ENCODE data around the gene DSCAM.

The DSCAM gene

DNA sequence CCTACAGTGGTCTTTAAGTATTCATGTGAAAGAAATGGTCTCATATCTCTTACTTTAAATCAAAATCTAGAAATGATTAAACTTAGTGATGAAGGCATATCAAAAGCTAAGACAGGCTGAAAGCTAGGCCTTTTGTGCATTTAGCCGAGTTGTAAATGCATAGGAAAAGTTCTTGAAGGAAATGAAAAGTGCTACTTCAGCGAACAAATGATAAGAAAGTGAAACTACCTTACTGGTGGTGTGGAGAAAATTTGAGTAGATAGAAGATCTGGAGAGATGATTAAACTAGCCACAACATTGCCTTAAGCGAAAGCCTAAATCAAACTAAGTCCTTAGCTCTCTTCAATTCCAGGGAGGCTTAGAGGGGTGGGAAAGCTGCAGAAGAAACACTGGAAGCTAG is 147.6 kb downstream of the DSCAM start:
- TF ChIP-seq, protein P1, sequence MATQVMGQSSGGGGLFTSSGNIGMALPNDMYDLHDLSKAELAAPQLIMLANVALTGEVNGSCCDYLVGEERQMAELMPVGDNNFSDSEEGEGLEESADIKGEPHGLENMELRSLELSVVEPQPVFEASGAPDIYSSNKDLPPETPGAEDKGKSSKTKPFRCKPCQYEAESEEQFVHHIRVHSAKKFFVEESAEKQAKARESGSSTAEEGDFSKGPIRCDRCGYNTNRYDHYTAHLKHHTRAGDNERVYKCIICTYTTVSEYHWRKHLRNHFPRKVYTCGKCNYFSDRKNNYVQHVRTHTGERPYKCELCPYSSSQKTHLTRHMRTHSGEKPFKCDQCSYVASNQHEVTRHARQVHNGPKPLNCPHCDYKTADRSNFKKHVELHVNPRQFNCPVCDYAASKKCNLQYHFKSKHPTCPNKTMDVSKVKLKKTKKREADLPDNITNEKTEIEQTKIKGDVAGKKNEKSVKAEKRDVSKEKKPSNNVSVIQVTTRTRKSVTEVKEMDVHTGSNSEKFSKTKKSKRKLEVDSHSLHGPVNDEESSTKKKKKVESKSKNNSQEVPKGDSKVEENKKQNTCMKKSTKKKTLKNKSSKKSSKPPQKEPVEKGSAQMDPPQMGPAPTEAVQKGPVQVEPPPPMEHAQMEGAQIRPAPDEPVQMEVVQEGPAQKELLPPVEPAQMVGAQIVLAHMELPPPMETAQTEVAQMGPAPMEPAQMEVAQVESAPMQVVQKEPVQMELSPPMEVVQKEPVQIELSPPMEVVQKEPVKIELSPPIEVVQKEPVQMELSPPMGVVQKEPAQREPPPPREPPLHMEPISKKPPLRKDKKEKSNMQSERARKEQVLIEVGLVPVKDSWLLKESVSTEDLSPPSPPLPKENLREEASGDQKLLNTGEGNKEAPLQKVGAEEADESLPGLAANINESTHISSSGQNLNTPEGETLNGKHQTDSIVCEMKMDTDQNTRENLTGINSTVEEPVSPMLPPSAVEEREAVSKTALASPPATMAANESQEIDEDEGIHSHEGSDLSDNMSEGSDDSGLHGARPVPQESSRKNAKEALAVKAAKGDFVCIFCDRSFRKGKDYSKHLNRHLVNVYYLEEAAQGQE (IDR thresholded peaks at IDR 0.05; ENCODE audit: insufficient read depth in 1 of 2, low read depth in 2 of 2, low read length in 2 of 2): no peak
- no peak for TF ChIP-seq FOXP2 (optimal IDR thresholded peaks at IDR 0.05; ENCODE audit: borderline replicate concordance, extremely low read depth, extremely low read length, insufficient read depth)
- no peak for TF ChIP-seq TAF1 (IDR thresholded peaks at IDR 0.05; ENCODE audit: borderline replicate concordance, insufficient read depth, low read length)
- no peak for TF ChIP-seq POLR2AphosphoS5 (IDR thresholded peaks at IDR 0.05; ENCODE audit: low read depth, low read length)
- TF ChIP-seq SIN3A (IDR thresholded peaks at IDR 0.05; ENCODE audit: borderline replicate concordance, insufficient read depth, low read length): no peak

DNA sequence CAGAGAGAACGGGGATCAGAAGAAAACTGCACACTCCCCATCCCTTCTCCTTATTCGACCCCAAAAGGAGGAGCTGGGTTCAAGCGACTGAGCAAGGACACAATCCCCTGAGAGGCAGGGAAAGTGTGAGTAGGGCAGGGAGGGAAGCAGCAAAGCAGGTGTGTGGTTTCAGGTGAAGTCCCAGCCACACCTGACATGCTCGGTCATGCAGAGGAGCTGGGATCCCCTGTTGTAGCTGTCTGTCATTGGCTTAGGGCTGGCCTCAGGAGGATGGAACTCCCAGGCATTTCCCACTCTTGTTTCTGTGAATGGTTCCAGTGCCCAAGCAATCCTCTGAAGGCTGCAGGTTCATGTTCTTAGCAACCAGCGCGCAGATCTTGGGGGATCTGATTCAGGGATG is 150.7 kb downstream of the DSCAM start:
- TF ChIP-seq POLR2AphosphoS5 (IDR thresholded peaks at IDR 0.05; ENCODE audit: low read depth, low read length): no peak
- no peak for TF ChIP-seq TAF1 (IDR thresholded peaks at IDR 0.05; ENCODE audit: borderline replicate concordance, insufficient read depth, low read length)
- no peak for TF ChIP-seq FOXP2 (optimal IDR thresholded peaks at IDR 0.05; ENCODE audit: borderline replicate concordance, extremely low read depth, extremely low read length, insufficient read depth)
- TF ChIP-seq, protein P1 (IDR thresholded peaks at IDR 0.05; ENCODE audit: insufficient read depth in 1 of 2, low read depth in 2 of 2, low read length in 2 of 2): no peak
- TF ChIP-seq SIN3A (IDR thresholded peaks at IDR 0.05; ENCODE audit: borderline replicate concordance, insufficient read depth, low read length): no peak

DNA sequence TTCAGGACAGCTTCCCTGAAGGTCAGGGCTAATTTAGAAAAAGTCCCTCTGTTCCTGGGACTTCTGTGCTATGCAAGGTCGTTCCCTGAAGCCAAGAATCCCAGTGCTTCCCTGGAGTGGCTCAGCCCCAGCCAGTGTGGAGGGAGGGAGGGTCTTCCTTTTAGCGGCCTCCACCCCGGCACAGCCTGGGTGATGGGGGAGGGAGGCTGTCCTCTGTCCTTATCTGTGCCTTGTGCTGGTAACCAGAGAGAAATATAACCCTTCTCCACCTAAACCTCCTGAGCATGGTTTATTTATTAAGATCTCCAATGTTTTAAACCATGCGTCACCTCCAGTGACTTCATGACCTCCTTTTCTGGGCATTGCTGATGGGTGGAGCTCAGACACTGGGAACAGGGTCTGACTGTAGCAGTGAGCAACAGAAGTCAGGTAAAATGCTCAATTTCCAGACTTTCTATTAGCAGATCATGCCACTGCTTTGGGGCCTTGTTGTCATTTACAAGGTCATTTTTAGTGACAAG is 157.1 kb downstream of the DSCAM start:
- TF ChIP-seq FOXP2 (optimal IDR thresholded peaks at IDR 0.05; ENCODE audit: borderline replicate concordance, extremely low read depth, extremely low read length, insufficient read depth) (no peak), POLR2AphosphoS5 (IDR thresholded peaks at IDR 0.05; ENCODE audit: low read depth, low read length) (no peak), TAF1 (IDR thresholded peaks at IDR 0.05; ENCODE audit: borderline replicate concordance, insufficient read depth, low read length) (no peak), SIN3A (IDR thresholded peaks at IDR 0.05; ENCODE audit: borderline replicate concordance, insufficient read depth, low read length) (no peak)
- TF ChIP-seq, protein P1 (IDR thresholded peaks at IDR 0.05; ENCODE audit: insufficient read depth in 1 of 2, low read depth in 2 of 2, low read length in 2 of 2): no peak

DNA sequence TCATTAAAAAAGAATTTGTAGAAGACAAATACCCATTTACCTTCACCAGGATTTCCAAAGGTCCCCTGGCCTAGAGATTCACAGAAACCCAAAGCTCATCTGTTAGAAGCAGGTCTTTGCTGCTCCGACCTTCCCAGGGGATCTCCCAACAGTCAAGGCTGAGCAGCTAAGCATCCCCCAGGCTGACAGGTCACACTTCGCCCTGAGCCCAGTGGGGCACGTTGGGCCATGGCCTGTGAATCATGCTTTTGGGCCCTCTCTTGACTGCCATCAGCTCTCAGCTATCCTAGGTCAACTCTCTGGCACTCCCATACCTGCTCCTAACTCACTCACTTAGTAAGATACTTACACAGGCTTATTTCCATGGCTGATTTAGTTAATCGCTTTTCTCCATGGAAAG is 157.7 kb downstream of the DSCAM start:
- TF ChIP-seq SIN3A (IDR thresholded peaks at IDR 0.05; ENCODE audit: borderline replicate concordance, insufficient read depth, low read length) (no peak), POLR2AphosphoS5 (IDR thresholded peaks at IDR 0.05; ENCODE audit: low read depth, low read length) (no peak), TAF1 (IDR thresholded peaks at IDR 0.05; ENCODE audit: borderline replicate concordance, insufficient read depth, low read length) (no peak)

DNA sequence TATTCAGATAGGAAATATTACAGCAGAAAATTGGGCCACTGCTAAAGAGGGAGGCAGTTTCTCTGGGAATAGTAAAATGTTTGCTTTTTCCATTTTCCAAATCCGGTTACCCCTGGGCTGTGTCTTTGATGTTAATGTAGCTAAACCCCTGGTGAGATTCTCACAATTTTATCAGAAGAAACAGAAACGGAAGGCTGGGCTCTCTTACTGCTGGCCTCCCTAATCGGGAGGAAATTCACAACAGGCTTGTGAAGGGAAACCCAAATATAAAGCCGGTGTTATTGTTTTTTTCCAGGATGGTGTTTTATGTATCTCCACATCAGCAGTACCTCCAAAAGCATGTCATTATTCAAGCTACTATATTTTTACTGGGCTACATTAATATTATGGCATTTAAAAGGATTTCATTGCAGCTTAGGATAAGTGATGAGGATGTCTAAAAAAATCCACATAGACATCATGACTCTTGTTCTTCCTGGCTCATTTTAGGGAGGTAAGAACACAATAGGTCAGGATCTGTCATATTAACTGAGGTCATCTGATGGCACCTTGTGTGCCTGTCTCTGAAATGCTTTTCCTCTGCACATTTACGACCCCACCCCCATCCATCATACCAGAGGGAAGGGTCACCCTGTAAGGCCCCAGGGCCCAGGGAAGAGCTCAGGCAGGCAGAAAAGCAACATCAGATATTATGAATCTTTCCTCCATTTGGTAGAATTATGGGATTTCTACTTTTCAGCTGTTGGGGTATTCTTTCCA is 158.7 kb downstream of the DSCAM start:
- no peak for TF ChIP-seq SIN3A (IDR thresholded peaks at IDR 0.05; ENCODE audit: borderline replicate concordance, insufficient read depth, low read length)
- no peak for TF ChIP-seq POLR2AphosphoS5 (IDR thresholded peaks at IDR 0.05; ENCODE audit: low read depth, low read length)
- TF ChIP-seq TAF1 (IDR thresholded peaks at IDR 0.05; ENCODE audit: borderline replicate concordance, insufficient read depth, low read length): no peak
- TF ChIP-seq FOXP2 (optimal IDR thresholded peaks at IDR 0.05; ENCODE audit: borderline replicate concordance, extremely low read depth, extremely low read length, insufficient read depth): no peak
- TF ChIP-seq, protein P1 (IDR thresholded peaks at IDR 0.05; ENCODE audit: insufficient read depth in 1 of 2, low read depth in 2 of 2, low read length in 2 of 2): no peak

Measured in PFSK-1 (cell line).